ENCODE results near the gene CFAP99.

- TF ChIP-seq SUZ12 (IDR thresholded peaks at IDR 0.05; ENCODE audit: extremely low read depth, insufficient read depth, insufficient read length): no peak
- no peak for TF ChIP-seq ZNF274 (IDR thresholded peaks at IDR 0.05; ENCODE audit: low read depth, low read length)
- TF ChIP-seq YY1 (IDR thresholded peaks at IDR 0.05; ENCODE audit: insufficient read depth, insufficient read length): no peak
Observed at GRCh38 chr4:2501034-2501594, 82.4 kb downstream of the CFAP99 start.

Data from NT2/D1 (cell line).